Suppressor macrophage treated with lipopolysaccharide for 1 hour (primary cell): Measurements from ENCODE around the gene THPO.

Experiments used
- DNase-seq, 3 donors: peaks; one replicate each; pipeline ENCODE4 v3.0.0-alpha.2; 2020 to 2022

Gene THPO

DNA sequence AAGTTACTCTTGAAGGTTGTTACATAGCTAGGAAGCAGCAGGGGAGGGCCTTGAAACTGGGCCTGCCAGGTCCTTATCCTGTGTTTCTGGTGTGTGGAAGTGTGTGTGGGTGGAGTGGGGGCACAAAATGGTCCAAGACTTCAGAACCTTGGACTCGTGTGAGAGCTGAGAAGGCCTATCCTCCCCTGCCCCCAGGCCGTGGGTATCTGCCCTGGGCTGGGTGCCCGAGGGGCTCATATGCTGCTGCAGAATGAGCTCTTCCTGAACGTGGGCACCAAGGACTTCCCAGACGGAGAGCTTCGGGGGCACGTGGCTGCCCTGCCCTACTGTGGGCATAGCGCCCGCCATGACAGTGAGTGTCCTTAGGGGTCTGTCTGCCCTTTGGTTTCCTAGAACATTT lies 6.3 kb upstream of the THPO start:
- DNase-seq: no peak

DNA sequence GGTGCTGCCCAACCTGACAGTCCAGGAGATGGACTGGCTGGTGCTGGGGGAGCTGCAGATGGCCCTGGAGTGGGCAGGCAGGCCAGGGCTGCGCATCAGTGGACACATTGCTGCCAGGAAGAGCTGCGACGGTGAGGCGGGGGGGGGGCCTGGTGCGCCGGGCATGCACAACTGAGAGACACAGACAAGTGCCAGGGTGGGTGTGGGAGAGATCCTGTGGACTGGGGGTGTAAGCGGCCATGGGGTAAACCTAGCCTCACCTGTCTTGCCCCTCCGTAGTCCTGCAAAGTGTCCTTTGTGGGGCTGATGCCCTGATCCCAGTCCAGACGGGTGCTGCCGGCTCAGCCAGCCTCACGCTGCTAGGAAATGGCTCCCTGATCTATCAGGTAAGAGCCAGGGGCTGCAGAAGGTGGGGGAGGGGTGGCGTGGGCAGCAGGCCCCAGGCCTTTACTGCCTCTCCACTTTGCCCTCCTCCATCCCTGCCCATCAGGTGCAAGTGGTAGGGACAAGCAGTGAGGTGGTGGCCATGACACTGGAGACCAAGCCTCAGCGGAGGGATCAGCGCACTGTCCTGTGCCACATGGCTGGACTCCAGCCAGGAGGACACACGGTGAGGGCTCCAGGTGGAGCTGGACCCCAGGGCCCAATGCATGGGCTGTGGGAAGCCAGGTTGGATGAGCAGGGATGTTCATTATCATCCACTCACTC lies 5.2 kb upstream of the THPO start:
- no peak for DNase-seq

DNA sequence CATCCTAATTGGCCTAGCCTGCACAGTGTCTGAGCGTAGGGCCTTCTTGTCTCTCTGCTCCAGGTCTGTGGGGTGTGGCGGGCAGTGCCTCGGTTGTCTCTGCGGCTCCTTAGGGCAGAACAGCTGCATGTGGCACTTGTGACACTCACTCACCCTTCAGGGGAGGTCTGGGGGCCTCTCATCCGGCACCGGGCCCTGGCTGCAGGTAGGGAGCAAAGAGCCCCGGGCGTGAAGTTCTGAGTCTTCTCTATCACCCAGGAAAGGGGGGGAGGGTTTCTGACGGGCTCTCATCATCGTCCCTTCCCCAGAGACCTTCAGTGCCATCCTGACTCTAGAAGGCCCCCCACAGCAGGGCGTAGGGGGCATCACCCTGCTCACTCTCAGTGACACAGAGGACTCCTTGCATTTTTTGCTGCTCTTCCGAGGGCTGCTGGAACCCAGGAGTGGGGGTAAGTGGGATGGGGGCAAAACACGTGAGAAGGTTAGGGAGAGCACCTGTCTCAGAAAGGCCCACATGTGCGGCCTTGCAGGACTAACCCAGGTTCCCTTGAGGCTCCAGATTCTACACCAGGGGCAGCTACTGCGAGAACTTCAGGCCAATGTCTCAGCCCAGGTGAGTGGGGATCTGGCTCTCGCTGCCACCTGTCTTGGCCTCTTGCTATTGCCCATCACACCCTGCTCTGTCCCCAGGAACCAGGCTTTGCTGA lies 4.5 kb upstream of the THPO start:
- no peak for DNase-seq

DNA sequence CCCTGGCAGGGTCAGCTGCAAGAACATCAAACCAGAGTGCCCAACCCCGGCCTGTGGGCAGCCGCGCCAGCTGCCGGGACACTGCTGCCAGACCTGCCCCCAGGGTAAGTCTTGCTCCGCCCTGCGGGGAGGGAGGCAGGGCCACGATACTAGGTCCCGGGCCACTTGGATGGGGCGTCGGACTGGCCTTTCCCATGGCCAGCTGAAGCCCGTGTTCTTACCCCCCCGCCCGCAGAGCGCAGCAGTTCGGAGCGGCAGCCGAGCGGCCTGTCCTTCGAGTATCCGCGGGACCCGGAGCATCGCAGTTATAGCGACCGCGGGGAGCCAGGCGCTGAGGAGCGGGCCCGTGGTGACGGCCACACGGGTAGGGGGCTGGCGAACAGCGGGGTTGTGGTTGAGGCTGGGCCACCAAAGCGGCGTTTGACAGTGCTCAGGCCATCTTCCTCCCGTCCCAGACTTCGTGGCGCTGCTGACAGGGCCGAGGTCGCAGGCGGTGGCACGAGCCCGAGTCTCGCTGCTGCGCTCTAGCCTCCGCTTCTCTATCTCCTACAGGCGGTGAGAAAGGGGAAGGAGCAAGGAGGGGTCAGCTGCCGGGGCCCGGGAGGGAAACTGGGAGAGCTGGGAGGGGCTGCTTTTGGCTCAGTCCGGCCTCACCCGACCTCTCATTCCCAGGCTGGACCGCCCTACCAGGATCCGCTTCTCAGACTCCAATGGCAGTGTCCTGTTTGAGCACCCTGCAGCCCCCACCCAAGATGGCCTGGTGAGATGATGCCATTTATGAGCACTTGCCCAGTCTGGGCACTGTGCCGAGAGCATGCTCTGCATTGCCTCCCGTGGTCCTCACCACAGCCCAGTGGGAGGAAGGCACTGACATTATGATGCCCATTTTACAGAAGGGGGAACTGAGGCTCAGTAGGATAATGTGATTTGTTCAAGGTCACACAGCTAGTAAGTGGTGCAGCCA lies 3.5 kb upstream of the THPO start:
- peak; percentile 46 to 74 (median 63) for DNase-seq

DNA sequence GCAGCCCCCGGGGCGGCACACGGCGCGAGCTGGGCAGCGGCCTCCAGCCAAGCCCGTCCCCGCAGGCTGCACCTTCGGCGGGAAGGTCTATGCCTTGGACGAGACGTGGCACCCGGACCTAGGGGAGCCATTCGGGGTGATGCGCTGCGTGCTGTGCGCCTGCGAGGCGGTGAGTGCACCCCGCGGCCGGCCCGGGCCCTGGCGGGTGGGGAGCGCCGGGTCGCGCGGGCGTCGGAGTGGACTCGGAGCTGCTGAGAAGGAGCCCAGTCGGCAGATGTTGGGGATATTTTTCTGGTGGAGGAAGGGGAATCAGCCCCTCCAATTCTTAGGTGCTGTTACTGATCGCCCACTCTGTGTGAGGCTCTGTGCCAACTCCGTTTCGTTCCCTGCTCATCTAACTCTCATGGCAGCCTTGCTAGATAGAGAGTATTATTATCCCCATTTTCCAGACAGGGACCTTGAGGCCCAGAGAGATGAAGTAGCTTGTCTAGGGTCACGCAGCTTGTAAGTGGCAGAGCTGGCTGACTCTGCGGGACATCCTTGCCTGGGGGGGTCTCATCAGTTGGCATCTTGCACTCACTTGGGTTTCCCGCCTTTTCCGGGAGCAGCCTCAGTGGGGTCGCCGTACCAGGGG lies 2.7 kb upstream of the THPO start:
- DNase-seq: peak in 1 of 3 donors; percentile 20

DNA sequence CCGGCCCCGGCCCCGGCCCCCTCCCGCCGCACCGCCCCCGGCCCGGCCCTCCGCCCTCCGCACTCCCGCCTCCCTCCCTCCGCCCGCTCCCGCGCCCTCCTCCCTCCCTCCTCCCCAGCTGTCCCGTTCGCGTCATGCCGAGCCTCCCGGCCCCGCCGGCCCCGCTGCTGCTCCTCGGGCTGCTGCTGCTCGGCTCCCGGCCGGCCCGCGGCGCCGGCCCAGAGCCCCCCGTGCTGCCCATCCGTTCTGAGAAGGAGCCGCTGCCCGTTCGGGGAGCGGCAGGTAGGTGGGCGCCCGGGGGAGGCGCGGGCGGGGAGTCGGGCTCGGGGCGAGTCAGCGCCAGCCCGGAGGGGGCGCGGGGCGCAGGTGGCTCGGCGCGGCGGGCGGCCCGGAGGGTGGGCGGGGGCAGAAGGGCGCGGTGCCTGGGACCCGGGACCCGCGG lies 2.2 kb upstream of the THPO start:
- DNase-seq: peak; percentile 41 to 77 (median 57)

DNA sequence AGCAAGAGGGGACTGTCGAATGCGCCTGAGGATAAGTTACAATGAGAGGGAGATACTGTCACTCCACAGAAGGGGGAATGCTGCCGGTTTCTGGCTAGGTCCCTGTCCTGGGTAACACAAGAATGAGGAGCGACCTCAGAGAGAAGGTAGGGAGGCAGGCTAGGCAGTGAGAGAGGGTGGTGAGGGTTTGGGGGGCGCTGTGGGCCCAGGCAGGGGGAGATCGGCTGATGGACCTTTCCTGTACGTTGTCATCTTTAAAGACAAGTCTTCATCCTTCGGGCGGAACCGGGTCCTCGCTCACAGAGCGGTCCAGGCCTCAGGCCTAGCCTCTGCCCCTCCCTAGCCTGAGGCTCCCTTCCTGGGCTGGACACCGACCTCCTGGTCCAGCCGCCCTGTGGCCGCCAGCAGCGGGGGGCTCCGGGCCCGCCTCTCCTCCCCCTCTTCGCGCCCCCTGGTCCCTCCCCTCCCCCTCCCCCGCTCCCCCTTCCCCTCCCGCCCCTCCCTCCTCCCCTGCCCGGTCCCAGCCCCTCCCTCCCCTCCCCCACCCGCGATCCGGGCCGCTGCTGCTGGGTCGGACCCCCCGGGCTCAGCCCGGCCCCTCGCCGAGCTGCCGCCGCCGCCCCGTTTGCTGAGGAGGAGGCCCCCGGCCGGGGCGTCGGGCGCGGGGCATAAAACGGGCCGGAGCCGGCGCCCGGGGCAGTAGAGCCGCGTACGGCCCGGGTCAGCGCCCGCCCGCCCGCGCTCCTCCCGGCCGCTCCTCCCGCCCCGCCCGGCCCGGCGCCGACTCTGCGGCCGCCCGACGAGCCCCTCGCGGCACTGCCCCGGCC lies 1.6 kb upstream of the THPO start, which contains the start of gene CHRD:
Gene CHRD, plus strand, starts transcription at position 697 of the 827 bp plus-strand sequence. CDS start 265 bp downstream, outside the sequence.
- no peak for DNase-seq

DNA sequence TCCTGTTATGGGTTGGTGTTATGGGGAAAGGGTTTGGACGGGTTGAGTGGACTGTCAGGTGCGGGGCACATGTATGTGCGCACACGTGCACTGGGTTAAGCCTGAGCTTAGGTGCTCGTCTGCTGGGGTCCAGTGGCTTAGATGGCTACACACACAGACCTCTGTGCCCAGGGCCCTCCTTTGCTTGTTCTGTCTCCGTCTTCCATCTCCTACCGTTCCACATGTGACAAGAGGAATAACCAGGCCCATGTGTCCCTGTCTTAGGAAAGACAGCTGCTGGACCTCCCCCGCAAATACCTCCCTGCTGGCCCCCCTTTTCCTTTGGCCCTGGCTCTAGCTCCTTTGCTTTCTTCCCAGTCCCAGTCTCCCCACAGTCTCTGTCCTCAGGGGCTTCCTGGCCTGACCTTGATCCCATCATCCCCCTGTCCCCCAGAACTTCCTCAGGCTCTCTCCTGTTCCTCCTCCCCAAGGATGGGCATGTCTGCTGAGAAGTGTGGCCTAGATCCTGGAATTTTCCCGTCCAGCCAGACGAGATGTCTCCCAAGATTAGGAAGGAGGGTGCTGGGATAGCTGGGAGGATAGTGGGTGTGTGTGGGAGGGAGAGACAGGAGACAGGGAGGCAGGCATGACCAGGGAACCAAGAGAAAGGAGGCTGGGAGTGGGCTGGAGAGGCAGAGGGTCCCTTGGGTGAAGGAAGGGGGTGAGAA lies 797 bp upstream of the THPO start:
- no peak for DNase-seq

DNA sequence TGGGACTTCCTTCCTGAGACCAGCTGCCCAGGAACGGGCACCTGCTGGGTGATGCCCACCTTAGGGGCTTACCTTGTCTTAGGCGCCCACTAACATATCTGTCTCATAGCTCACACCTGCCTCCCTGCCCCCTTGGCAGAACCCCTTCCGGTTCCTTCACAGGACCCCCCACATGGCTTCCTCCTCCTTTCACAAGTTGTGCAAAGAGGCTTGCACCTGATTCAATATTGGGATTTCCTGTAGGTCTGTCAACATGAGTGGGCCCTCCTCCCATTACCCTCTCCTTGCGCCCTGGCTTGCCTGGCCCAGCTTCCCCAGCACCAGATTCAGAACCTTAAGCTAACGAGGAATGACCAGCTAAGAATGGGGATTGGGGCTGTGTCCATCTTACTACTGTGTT lies 633 bp downstream of the THPO start:
- no peak for DNase-seq

DNA sequence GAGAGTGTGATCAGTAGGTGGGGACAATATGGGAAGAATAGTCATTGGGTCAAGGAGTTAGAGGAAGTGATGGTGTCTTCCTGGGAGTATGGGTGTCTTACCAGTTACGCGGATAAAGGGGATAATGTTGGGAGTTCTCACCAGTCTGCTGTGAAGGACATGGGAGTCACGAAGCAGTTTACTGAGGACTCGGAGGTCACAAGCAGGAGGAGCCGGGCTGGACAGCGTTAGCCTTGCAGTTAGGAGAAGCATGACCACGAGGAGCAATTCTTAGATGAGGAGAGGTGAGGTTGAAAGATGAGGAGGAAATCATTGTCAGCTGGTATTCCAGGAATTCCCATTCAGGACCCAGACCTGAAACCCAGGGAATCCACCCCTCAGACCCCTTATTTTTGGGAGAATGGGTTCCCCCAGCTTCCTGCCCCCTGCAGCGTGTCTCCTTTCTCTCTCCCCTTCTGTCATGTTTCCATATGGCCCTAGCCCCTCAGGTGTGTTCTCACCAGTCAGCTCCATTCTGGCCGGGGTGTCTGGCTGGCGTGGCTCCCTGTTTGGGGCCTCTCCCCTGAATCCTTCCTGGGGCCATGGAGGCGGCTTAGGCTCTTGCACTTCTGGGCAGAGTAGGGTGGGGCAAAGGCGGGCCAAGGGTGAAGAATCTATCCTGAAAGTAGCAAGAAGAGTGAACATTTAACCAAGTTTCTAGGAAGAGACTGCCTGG lies 2.1 kb downstream of the THPO start:
- DNase-seq: no peak

DNA sequence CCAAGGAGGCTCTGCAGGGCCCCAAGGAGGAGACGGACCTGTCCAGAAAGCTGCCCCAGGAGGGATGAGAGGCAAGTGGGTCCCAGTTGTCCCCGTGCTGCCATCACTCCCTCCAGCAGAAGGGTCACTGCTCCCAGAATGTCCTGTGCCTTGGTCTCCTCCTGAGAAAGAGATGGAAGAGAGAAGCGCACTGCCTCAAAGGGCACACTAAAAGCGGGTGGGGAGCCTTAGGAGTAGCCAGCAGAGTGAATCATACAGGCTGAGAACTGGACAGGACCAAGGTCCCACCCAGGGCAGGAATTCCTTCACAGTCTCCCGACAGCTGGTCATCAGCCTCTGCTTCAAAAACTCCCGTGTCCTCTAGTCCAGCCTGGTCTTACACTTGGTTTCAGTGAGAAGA lies 4.6 kb downstream of the THPO start:
- no peak for DNase-seq

DNA sequence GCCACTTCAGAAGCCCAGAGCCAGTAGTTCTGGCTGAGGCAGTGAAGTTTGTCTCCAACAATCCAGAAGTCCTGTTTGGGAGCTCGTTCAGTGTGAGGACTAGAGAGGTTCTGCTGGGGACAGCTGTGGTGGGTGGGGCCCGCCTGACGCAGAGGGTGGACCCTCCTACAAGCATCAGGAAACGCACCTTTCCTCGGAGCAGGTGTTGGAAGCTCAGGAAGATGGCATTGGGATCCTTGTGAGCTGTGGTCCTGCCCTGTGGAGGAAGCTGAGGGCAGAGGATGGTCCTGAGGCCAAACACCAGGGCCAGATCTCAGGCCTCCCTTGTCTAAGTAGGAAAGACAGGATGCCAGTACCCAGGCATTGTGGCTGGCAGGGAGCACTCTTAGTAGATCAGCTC lies 5.1 kb downstream of the THPO start:
- DNase-seq: no peak

DNA sequence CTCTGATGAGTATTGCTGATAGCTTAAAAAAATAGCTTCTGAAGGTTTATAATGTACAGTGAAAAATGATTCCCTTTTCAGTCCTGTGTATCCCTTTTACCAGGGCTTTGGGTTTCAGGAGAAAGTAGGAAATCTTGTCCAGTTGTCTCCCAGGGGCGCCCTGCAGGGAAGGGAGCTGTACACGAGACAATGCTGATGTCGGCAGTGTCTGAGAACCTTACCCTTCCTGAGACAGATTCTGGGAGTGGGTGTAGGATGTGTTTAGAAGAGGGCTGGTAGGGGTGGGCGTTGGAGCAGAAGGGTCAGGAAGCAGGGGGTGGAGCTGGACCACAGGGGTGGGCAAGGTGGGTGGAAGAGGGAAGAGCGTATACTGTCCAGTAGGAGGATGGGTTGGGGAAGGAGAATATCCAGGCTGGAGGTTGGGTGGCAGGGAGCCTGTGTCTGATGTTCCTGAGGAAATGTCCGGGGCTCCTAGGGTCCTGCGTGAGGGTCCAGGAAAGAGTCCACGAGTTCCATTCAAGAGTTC lies 5.6 kb downstream of the THPO start:
- no peak for DNase-seq

DNA sequence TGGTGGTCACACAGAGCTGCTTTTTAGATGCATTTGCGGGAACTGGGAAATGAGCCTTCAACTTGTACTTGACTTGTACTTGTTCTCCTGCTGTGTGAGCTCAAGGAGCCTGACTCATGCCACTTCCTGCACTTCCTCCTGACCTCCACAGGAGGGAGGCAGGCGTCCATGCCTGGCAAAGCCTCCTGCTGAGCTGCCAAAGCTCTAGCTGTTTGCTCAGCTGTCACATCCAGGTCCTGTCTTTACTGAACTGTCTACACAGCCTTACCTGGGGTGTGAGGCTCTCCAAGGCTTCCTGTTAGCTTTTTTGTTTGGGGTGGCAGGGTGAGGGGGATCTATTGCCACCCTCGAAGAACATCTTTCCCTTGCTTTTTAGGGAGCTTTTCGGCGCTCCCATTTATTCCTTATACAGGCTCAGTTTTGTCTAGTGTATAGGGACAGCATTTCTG lies 6.4 kb downstream of the THPO start:
- peak; percentile 86 to 92 (median 88) for DNase-seq

DNA sequence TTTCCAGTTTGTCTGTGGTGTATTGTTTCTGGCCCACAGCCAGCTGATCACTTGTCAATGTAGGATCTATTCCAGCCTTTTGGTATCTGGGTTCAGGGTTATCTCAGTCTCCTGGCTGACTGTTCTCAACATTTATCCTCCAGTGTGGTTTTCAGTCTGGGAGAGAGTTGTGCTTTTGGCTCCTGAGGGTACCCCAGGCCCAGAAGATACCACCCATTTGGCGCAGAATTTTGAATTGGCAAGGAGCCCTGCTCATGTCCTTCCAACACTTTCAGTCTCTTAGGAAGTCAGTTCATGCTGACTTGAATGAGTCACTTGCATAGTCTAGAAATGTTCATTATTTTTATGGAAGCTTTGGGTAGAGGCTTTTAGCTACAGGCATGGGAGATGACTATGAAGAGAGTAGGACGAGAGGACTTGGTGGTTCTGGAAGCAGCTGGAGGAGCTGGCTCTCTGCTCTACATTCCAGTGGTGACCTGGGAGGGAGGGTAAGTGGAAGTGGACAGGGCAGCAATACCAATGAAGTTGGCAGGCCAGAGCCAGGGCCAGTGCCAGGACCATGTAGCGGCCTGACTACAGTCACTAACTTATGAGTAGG lies 9.3 kb downstream of the THPO start:
- no peak for DNase-seq

DNA sequence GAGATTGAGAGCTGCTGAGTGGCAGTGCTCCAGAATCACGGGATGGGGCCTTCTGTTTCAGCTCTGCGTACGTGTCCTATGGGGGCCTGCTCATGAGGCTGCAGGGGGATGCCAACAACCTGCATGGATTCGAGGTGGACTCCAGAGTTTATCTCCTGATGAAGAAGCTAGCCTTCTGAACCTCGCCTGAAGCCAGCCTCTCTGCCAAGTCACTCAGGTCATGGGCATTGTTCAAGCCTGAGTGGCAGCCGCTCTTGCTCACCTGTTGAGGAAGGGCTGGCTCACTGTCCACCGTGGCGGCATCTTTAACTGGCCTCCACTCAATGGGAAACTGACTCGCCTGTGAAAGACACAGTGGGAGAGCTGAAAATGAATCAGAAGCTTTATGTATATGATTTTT lies 9.9 kb downstream of the THPO start:
- DNase-seq: no peak

DNA sequence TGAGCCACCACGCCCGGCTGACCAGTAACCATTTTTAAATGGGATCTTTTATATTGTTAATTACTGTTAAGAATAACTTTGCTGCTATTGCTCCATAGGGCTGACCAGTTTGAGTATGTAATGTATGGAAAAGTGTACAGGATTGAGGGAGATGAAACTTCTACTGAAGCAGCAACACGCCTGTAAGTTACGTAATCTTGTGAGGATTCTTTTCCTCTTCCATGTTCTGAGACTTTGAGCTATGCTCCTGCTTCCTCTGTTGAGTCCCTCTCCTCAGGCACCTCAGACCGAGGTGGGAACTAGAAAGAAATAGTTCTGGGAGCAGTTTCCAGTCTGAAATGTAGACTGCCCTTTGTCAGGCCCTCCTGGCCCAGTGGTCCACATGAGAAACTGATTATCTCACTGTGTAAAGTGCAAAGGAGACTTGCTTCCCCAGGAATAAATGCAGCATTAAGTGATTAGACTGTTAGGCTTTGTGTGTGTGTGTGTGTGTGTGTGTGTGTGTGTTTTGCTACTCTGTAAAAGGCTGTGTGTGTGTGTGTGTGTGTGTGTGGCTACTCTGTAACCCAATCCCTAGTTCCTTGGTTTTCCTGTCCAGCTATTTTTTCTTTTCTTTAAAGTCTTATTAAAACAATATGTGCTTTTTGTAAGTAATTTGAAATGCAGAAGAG lies 11.3 kb downstream of the THPO start:
- DNase-seq: no peak

DNA sequence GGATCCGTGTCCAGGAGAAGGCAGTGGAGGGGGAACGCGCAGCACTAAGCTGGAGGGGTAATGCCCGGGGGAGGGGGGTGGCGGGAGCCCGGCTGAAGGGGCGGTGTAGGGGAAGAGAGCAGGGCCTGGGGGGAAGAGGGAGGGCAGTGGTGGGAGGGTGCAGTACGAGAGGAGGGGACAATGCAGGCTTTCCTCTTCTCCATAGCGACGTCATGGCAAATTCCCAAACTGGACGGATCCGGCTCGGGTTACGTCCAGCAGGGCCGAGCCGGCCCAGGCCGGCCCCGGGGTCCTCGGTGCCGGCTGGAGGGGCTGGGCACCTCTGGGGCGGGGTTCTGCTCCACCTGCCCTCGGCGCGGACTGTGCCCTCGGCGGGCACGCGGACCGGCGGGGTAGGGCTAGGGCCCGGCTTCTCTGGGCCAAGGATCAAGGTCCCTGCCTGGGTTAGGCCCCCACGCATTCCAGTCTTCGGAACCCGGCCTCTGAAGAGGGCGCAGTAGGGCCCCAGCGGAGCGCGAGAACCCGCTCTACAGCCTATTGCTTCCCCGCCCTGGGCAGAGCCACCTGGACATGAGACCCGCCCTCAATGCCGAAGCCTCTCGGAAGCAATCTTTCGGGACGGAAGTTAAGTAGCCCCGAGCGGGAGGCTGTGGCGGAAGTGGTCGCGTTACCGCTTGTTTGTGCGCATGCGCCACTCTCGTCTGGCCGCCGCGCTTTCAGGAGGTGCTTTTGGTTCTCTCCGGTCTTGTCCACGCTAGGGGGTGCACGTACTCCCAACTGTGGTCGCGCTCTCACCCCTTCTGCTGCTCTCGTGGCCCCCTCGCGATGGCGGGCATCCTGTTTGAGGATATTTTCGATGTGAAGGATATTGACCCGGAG lies 15.1 kb downstream of the THPO start:
- DNase-seq: peak; percentile 96 to 98 (median 98)
